GM21390 (cell line): ENCODE measurements around the gene HOXA10.

Source experiments
- ATAC-seq: cut with Tn5 transposase; IDR thresholded peaks from one replicate; pipeline ENCODE4 v1.9.1; 2021; ENCODE audit not compliant: unreplicated experiment

The HOXA10 gene

DNA sequence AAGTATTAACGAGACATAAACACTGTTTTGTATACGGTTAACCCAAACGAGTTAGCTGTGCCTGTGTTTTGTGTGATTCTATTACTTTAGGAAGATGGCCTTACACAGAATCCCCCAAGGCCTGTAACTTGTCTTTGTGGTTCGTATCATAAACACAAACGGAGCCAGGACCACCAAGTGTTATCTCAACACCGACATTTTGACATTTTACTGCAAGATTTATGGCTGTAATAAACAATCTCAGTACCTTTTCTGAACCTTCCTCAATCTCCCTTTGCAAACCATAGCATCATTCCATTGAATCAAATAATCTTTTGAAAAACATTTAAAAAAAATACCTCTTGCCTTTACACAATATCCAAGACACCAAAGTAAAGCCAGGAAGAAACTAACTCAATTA is 41.1 kb downstream of the HOXA10 start:
- ATAC-seq: no peak

DNA sequence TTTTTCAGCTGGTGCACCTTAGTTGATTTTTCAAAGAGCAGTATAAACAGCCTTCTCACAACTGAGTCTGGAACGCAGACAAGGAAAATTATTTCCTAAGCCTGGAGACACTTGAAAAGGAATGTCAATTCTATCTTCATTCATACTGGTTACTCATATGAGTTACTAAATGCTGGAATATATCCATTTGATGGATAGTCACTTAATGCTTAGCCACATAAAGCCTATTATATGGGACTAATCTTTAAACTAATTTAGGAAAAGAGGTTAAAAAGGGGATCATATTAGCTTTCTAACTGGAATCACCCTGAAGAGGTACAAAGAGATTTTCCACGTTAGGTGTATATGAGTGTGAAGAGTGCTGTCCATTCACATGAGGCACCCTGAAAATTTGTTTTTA is 41.9 kb downstream of the HOXA10 start:
- no peak for ATAC-seq

GRCh38 chr7:27131390-27131819 is 42.7 kb downstream of the HOXA10 start:
- no peak for ATAC-seq

- ATAC-seq: no peak
These were observed 43.4 kb downstream of the HOXA10 start, which contains the start of gene HOXA4 for GRCh38 chr7:27130540-27131389. Gene HOXA4 (minus strand): TSS chr7:27130757. CDS start chr7:27130733, 24 bp downstream.

- ATAC-seq: no peak
These were observed 44.2 kb downstream of the HOXA10 start for GRCh38 chr7:27129729-27130539.

DNA sequence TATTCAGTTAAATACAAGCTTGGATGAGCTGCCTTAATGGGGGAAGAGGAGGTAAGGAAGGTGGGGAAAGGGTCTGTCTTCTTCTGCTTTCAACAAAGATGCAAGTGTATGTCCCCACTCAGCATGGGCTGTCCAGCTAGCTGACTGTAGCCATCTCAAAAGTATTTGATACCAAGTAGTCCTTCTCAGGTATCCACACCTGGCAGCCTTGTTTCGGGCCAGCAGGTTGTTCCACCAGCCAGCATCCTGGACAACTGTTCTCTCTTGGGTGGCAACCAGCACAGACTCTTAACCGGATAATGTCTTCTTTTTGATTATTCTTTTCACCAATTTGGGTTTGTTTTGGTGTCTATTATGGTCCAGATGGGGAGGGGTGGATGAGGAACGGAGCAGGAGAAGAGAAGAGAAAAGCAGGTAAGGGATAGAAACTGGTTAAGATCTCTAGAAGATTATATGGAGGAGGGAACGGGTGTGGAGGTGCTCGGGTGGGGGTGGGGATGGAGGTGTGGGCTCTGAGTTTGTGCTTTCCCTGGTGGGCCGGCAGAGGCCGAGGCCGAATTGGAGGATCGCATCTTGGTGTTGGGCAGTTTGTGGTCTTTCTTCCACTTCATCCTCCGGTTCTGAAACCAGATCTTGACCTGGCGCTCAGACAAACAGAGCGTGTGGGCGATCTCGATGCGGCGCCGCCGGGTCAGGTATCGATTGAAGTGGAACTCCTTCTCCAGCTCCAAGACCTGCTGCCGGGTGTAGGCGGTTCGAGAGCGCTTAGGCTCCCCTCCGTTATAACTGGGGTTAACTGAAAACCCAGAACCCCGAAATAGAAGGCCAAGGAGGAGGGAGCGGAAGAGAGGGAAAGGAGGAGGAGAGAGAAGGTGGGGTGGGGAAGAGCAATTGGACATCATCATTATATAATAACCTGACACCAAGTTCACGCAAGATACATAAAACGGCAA is 45.1 kb downstream of the HOXA10 start:
- ATAC-seq: no peak

DNA sequence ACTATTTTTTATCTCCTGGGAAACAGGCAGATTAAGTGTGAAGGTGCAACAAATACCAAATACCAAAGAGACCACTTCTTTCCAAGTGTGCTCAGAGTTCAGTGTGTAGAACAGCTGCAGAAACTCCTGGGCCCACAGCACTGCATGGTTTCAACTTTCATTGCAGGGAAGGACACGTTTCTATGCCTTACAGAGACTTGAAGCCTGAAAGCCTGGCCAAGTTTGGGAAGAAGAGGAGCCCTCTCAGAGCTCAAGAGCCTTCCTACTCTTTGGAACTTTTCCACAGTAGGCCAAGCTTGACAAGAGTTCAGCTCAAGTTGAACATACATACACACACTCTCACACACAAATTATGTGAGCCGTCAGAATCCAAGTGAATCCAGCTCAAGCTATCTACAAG is 46.1 kb downstream of the HOXA10 start:
- ATAC-seq: no peak

- no peak for ATAC-seq
These were observed 47.4 kb downstream of the HOXA10 start for GRCh38 chr7:27126596-27127327.

- no peak for ATAC-seq
These were observed 48.1 kb downstream of the HOXA10 start for GRCh38 chr7:27125986-27126394.

DNA sequence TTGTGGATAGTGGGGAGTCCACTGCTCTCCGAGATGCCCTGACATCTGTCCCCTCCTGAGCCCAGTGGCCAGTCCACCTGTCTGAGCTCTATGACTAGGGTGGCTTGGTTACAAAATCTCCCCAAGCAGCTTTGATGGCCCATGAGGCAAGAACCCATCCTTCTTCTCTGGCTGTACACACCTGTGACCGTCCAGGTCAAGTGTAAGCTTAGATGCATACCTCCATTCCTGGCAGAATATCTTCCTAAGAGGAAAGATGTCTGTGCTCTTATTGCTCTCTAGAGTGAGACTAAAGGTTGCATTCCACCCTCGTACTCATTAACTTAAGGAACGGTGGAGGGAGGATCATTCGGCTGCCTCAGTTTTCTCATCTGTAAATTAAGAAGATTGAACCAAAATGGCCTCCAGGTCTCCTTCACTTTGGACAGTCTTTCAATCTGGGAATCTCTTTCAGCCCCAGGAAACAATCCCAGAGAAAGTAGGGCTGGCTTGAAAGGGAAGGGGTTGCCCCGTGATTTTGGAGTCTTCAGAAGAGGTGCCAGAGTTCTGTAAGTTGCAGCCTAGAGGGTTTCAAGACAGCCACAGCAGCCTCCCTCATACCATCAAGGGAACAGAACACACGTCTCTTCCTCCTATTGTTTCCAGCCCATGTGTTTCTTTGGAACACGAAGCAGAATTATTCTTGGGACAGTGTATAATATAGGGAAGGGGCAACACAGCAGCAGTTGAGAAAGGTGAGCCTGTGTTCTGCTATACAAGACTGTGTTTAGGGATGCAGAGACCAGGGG is 49.0 kb downstream of the HOXA10 start:
- ATAC-seq: no peak

- no peak for ATAC-seq
These were observed 49.8 kb downstream of the HOXA10 start for GRCh38 chr7:27124096-27124901.

GRCh38 chr7:27123477-27124053 is 50.6 kb downstream of the HOXA10 start:
- ATAC-seq: no peak

DNA sequence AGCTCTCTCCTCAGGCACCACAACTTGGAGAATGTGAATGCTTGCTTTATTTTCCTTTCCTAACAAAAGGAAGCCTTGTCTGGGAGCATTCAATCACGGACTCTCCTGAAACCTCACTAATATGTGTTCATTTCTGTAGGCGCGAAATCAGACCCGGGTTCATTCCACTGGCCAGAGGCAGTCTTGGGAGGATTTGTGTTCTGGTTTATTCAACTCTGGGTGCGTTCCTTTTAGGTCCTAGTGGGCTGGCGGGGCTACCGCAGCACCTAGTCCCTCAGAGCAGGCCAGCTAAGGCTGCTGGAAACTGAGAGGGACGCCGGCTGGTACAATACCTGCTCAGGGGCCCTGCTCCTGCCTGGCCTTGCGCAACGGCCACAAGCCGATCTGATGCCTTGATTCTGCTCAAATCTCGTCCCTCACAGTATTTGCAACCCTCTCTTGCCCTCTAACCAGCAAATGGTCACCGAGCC is 51.1 kb downstream of the HOXA10 start:
- no peak for ATAC-seq

DNA sequence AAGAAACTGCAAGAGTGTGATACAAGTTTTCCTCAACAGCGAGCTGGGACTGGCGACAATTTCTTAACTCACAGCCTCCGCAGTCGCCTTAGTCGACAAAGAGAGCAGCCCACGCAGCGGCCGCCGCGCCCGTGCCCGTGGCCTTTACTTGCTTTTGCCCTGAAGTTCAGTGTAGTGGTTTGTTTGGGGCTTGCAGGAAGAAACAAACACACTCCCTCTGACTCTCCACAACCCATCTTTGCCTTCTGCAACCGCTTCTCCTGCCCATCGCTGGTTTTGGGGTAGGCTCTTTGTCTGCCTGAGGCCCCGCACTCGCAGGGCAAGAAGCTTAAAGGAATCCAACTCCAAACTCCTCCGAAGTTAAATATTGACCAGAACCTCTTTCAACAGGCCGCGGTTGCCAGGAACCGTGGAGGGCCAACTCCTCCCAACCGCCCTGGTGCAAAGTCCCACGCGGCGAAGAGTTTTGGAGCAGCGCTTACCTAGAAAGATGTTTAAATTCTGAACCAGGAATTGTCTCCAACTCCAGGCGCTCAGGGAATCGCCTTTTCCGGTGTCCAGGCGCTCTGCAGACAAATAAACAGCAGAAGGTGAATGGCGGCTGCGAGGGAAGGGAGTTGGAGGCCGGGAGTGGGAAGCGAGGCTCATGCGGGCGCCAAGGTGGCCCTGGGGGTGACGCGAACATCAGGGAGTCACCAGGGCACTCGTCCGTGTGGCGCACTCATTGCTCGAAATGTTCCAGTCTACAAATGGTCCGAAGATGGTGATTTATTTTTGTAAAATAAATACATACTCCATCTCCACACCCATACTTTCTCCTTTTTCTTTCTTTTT is 51.8 kb downstream of the HOXA10 start:
- no peak for ATAC-seq

DNA sequence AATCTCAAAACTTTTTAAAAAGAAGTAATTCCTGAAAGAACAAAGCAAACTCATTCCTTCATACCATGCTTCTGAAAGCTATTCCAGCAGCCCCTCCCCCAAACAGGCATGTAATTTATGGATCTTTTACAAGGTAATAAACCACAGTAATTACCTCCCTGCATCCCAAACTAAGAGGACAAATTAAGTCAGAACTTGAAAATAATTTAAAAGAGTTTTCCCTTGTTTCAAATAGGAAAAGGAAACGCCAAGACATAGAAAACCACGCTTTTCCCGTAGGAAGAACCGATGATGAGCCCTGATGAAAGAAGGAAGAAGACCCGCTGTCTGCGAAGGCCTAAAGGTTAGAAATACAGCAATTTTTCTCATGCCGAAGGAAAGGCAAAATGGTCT is 52.4 kb downstream of the HOXA10 start:
- no peak for ATAC-seq
